Sciatic nerve (tissue), 2 donors: Measurements from ENCODE around the gene ATP6V1B1. TPM values are rescaled to one million over a fixed set of nuclear protein-coding genes. Genes with fewer than 3 reads are reported as not detected.
"Not testable (repeated sequence)": the region's sequence is repeated elsewhere in the genome, so short reads cannot be mapped to it uniquely, and the experiment has no call there.

ENCODE experiments used
- ATAC-seq: fragments of 200-7000 bp; cut with Tn5 transposase; one replicate; pipeline ENCODE4 v1.9.1; 2020; ENCODE audit warnings: mild to moderate bottlenecking, moderate library complexity
- DNase-seq: peaks from one replicate; pipeline ENCODE4 v3.0.0-alpha.2; 2020; ENCODE audit warnings: low spot score
- intact Hi-C: fragments of 100-400 bp; cut with DNase I; formaldehyde crosslinking; loops from one replicate; pipeline ENCODE4 v1.14.2; 2022
- total RNA-seq: library from RNA; stranded (reverse); fragmentation: NEBNext Ultra II Directional; extraction: Animal tissue kit (Norgen Biotek cat#: 25700); gene quantifications from one replicate; pipeline ENCODE4 v1.2.1, GENCODE V29; 2021
- donor health status: DM: no; HTN: no; CAD: no.
- donor health status: DM: no; HTN: no; CAD: no.

The ATP6V1B1 gene
- total RNA-seq, 1 donor from 2014 or later, result 1.3 TPM

- intact Hi-C loops, result no loop called here
- ATAC-seq (peak; percentile 98), DNase-seq (peak; percentile 91)
Observed at GRCh38 chr2:70994699-70995425, 59.2 kb downstream of the ATP6V1B1 start, which contains the start of gene TEX261. Gene TEX261 (minus strand): TSS chr2:70994873. CDS start chr2:70994757, 116 bp downstream.

GRCh38 chr2:70995426-70995729, 59.7 kb downstream of the ATP6V1B1 start:
- ATAC-seq, result peak; percentile 38
- peak; percentile 56 for DNase-seq
- intact Hi-C loops, result no loop called here

GRCh38 chr2:70998885-70999284, 63.2 kb downstream of the ATP6V1B1 start:
- DNase-seq, intact Hi-C loops, ATAC-seq: not testable (repeated sequence)

- DNase-seq (no peak), ATAC-seq (no peak)
- intact Hi-C loops, result no loop called here
Observed at GRCh38 chr2:70999362-70999761, 63.7 kb downstream of the ATP6V1B1 start.

- ATAC-seq, intact Hi-C loops, DNase-seq: not testable (repeated sequence)
Observed at GRCh38 chr2:70999931-71000330, 64.2 kb downstream of the ATP6V1B1 start.

- DNase-seq (peak; percentile 85), ATAC-seq (peak; percentile 87)
- intact Hi-C loops, result no loop called here
Observed at GRCh38 chr2:71000780-71001591, 65.3 kb downstream of the ATP6V1B1 start.

- DNase-seq (no peak), ATAC-seq (no peak)
- intact Hi-C loops, result no loop called here
Observed at GRCh38 chr2:71001592-71001927, 65.9 kb downstream of the ATP6V1B1 start.

GRCh38 chr2:71001981-71002570, 66.4 kb downstream of the ATP6V1B1 start:
- intact Hi-C loops, result no loop called here
- no peak for DNase-seq
- ATAC-seq, result no peak

- ATAC-seq, result no peak
- DNase-seq, result no peak
- intact Hi-C loops, result no loop called here
Observed at GRCh38 chr2:71003396-71003795, 67.7 kb downstream of the ATP6V1B1 start.

- no peak for ATAC-seq
- DNase-seq, result peak; percentile 31
- intact Hi-C loops, result no loop called here
Observed at GRCh38 chr2:71003966-71004755, 68.5 kb downstream of the ATP6V1B1 start.

GRCh38 chr2:71004857-71005256, 69.2 kb downstream of the ATP6V1B1 start:
- DNase-seq (no peak), ATAC-seq (no peak)
- intact Hi-C loops, result no loop called here

- DNase-seq, result no peak
Observed at GRCh38 chr2:71005271-71006202, 69.8 kb downstream of the ATP6V1B1 start.

GRCh38 chr2:71006323-71006722, 70.6 kb downstream of the ATP6V1B1 start:
- no peak for DNase-seq
- intact Hi-C loops, result no loop called here
- ATAC-seq, result no peak

More at GRCh38 chr2:71005271-71006202, 69.8 kb downstream of the ATP6V1B1 start:
- no peak for ATAC-seq
- intact Hi-C loops, result no loop called here

- no peak for DNase-seq
- ATAC-seq, result no peak
- intact Hi-C loops, result no loop called here
Observed at GRCh38 chr2:71006955-71007799, 71.5 kb downstream of the ATP6V1B1 start.

GRCh38 chr2:71008342-71008741, 72.6 kb downstream of the ATP6V1B1 start:
- DNase-seq (no peak), ATAC-seq (no peak)
- intact Hi-C loops, result no loop called here

- ATAC-seq, intact Hi-C loops, DNase-seq: not testable (repeated sequence)
Observed at GRCh38 chr2:71011786-71012185, 76.1 kb downstream of the ATP6V1B1 start.
